CD4-positive, alpha-beta T cell treated with Interleukin-1 beta for 1 hour (primary cell): ENCODE results near the gene SEMA5A.
A peak's percentile ranks its signal among the peaks of the same experiment; 100 is the strongest.
"Not testable (repeated sequence)": the region's sequence is repeated elsewhere in the genome, so short reads cannot be mapped to it uniquely, and the experiment has no call there.

Experiments used
- DNase-seq, 2 donors: peaks; one replicate each; pipeline ENCODE4 v3.0.0-alpha.2; 2020 to 2022

SEMA5A gene

GRCh38 chr5:9390113-9390512, 155.8 kb downstream of the SEMA5A start:
- no peak for DNase-seq

- no peak for DNase-seq
These were observed 156.8 kb downstream of the SEMA5A start for GRCh38 chr5:9388941-9389674.

- DNase-seq = no peak
These were observed 158.0 kb downstream of the SEMA5A start for GRCh38 chr5:9387879-9388278.

GRCh38 chr5:9386945-9387344, 158.9 kb downstream of the SEMA5A start:
- DNase-seq = no peak

- no peak for DNase-seq
These were observed 163.4 kb downstream of the SEMA5A start for GRCh38 chr5:9382522-9382921.

GRCh38 chr5:9381464-9381863, 164.4 kb downstream of the SEMA5A start:
- DNase-seq = no peak

- DNase-seq = no peak
These were observed 165.8 kb downstream of the SEMA5A start for GRCh38 chr5:9380109-9380508.

GRCh38 chr5:9376363-9377117, 169.3 kb downstream of the SEMA5A start:
- no peak for DNase-seq

- no peak for DNase-seq
These were observed 170.1 kb downstream of the SEMA5A start for GRCh38 chr5:9375756-9376155.

GRCh38 chr5:9374025-9374424, 171.8 kb downstream of the SEMA5A start:
- DNase-seq = no peak

GRCh38 chr5:9373571-9373970, 172.3 kb downstream of the SEMA5A start:
- no peak for DNase-seq

- no peak for DNase-seq
These were observed 175.6 kb downstream of the SEMA5A start for GRCh38 chr5:9370256-9370655.

GRCh38 chr5:9365512-9365911, 180.4 kb downstream of the SEMA5A start:
- no peak for DNase-seq

GRCh38 chr5:9363449-9363848, 182.4 kb downstream of the SEMA5A start:
- no peak for DNase-seq

- DNase-seq = no peak
These were observed 182.8 kb downstream of the SEMA5A start for GRCh38 chr5:9363026-9363425.

- DNase-seq = no peak
These were observed 183.3 kb downstream of the SEMA5A start for GRCh38 chr5:9362600-9362999.

- peak in 1 of 2 donors; percentile 49 for DNase-seq
These were observed 184.0 kb downstream of the SEMA5A start for GRCh38 chr5:9361835-9362234.

GRCh38 chr5:9358961-9359685, 186.8 kb downstream of the SEMA5A start:
- no peak for DNase-seq

GRCh38 chr5:9356351-9356825, 189.5 kb downstream of the SEMA5A start:
- no peak for DNase-seq

GRCh38 chr5:9354336-9355081, 191.4 kb downstream of the SEMA5A start:
- DNase-seq = no peak

- DNase-seq = not testable (repeated sequence)
These were observed 192.8 kb downstream of the SEMA5A start for GRCh38 chr5:9353048-9353447.

GRCh38 chr5:9351546-9351945, 194.3 kb downstream of the SEMA5A start:
- no peak for DNase-seq

- no peak for DNase-seq
These were observed 195.5 kb downstream of the SEMA5A start for GRCh38 chr5:9350301-9350797.
